ENCODE results near the gene RTN1. TPM values are rescaled to one million over a fixed set of nuclear protein-coding genes. Genes with fewer than 3 reads are reported as not detected.

Gene RTN1
- total RNA-seq, 6 donors from 2014 or later, result 6.3 to 15.6 (median 10.7) TPM

GRCh38 chr14:59816941-59817340 is 53.6 kb downstream of the RTN1 start:
- Histone ChIP-seq H3K9me3 (peaks cover 0 to 6% (median 0%) of the 10 kb centered on the region in 4 donors), H3K27me3 (no peaks in the 10 kb centered on the region), H3K4me1 (no peaks in the 10 kb centered on the region), H3K36me3 (no peaks in the 10 kb centered on the region), H3K27ac (no peak overlapping the region), H3K4me3 (no peak overlapping the region)
- DNase-seq (no peak), ATAC-seq (ENCODE audit: low FRiP score in 2 of 2) (no peak)
- 28 to 34% methylated on average over 3 of the region's 3 CpGs for WGBS, 2 donors
- no peak for TF ChIP-seq EP300 (IDR thresholded peaks at IDR 0.05)

- H3K9me3 ChIP-seq, result peaks cover 0 to 6% (median 0%) of the 10 kb centered on the region in 4 donors
- 76 to 85% methylated on average over 1 of the region's 1 CpG for WGBS, 2 donors
- H3K27ac ChIP-seq, result no peak overlapping the region
- no peaks in the 10 kb centered on the region for H3K27me3 ChIP-seq
- H3K4me1 ChIP-seq, result no peaks in the 10 kb centered on the region
- H3K4me3 ChIP-seq, result no peak overlapping the region
- TF ChIP-seq POLR2A (IDR thresholded peaks at IDR 0.05) (no peak), CTCF (IDR thresholded peaks at IDR 0.05) (no peak), EP300 (IDR thresholded peaks at IDR 0.05) (no peak), POLR2AphosphoS5 (IDR thresholded peaks at IDR 0.05) (no peak)
- no peaks in the 10 kb centered on the region for H3K36me3 ChIP-seq
- no peak for DNase-seq
- ATAC-seq (ENCODE audit: low FRiP score in 2 of 2), result no peak
Observed at GRCh38 chr14:59814988-59815387, 55.6 kb downstream of the RTN1 start.

GRCh38 chr14:59811815-59812214 is 58.8 kb downstream of the RTN1 start:
- whole genome bisulfite sequencing, 2 donors, result 66 to 76% methylated on average over 3 of the region's 3 CpGs
- Histone ChIP-seq H3K27ac (no peak overlapping the region), H3K27me3 (no peaks in the 10 kb centered on the region), H3K36me3 (no peaks in the 10 kb centered on the region), H3K4me3 (no peak overlapping the region), H3K9me3 (no peaks in the 10 kb centered on the region), H3K4me1 (no peaks in the 10 kb centered on the region)
- TF ChIP-seq EP300 (IDR thresholded peaks at IDR 0.05), result no peak
- TF ChIP-seq POLR2A (IDR thresholded peaks at IDR 0.05), result no peak
- TF ChIP-seq POLR2AphosphoS5 (IDR thresholded peaks at IDR 0.05), result no peak
- TF ChIP-seq CTCF (IDR thresholded peaks at IDR 0.05), result no peak
- DNase-seq (no peak), ATAC-seq (ENCODE audit: low FRiP score in 2 of 2) (no peak)

GRCh38 chr14:59811073-59811472 is 59.5 kb downstream of the RTN1 start:
- Histone ChIP-seq H3K27me3 (no peaks in the 10 kb centered on the region), H3K27ac (no peak overlapping the region), H3K9me3 (no peaks in the 10 kb centered on the region), H3K4me3 (no peak overlapping the region), H3K36me3 (no peaks in the 10 kb centered on the region), H3K4me1 (no peaks in the 10 kb centered on the region)
- TF ChIP-seq POLR2AphosphoS5 (IDR thresholded peaks at IDR 0.05) (no peak), CTCF (IDR thresholded peaks at IDR 0.05) (no peak), EP300 (IDR thresholded peaks at IDR 0.05) (no peak), POLR2A (IDR thresholded peaks at IDR 0.05) (no peak)
- DNase-seq, result no peak
- no peak for ATAC-seq (ENCODE audit: low FRiP score in 2 of 2)

- Histone ChIP-seq H3K4me3 (no peak overlapping the region), H3K4me1 (no peaks in the 10 kb centered on the region), H3K27me3 (no peaks in the 10 kb centered on the region), H3K9me3 (no peaks in the 10 kb centered on the region), H3K27ac (no peak overlapping the region), H3K36me3 (no peaks in the 10 kb centered on the region)
- DNase-seq (no peak), ATAC-seq (ENCODE audit: low FRiP score in 2 of 2) (no peak)
- 79 to 85% methylated on average over 7 of the region's 7 CpGs for WGBS, 2 donors
- TF ChIP-seq POLR2A (IDR thresholded peaks at IDR 0.05) (no peak), EP300 (IDR thresholded peaks at IDR 0.05) (no peak), POLR2AphosphoS5 (IDR thresholded peaks at IDR 0.05) (no peak), CTCF (IDR thresholded peaks at IDR 0.05) (no peak)
Observed at GRCh38 chr14:59803052-59803540, 67.5 kb downstream of the RTN1 start.

All from upper lobe of left lung (tissue), 6 donors.